HepG2 (cell line): ENCODE data around the gene CEP97.

Experiments used
- CTCF ChIP-seq: sonication (generic); formaldehyde crosslinking; IDR thresholded peaks from 2 replicates; pipeline ENCODE4 v1.5.0; 2020; ENCODE audit warnings: mild to moderate bottlenecking, missing genetic modification reagents, moderate library complexity
- ELF4 ChIP-seq: sonication (generic); formaldehyde crosslinking; IDR thresholded peaks from 2 replicates; pipeline ENCODE4 v1.5.0; 2020; ENCODE audit warnings: missing genetic modification reagents, mild to moderate bottlenecking, moderate library complexity, borderline replicate concordance
- FOXJ3 ChIP-seq: sonication (generic); formaldehyde crosslinking; IDR thresholded peaks from 2 replicates; pipeline ENCODE4 v1.4.0; 2020; ENCODE audit warnings: missing genetic modification reagents, mild to moderate bottlenecking, borderline replicate concordance
- HMGXB4 ChIP-seq, 2 experiments: sonication (generic) in 1 of 2; formaldehyde crosslinking in 1 of 2; IDR thresholded peaks; 2 replicates each; pipeline versions ENCODE4 v1.4.0 to v1.6.1; 2018 to 2020; ENCODE audit warnings: missing genetic modification reagents in 2 of 2, borderline replicate concordance in 1 of 2, low read depth in 1 of 2, mild to moderate bottlenecking in 1 of 2, missing biosample characterization in 1 of 2
- POLR2AphosphoS5 ChIP-seq: IDR thresholded peaks from 2 replicates; pipeline ENCODE4 v1.6.1; 2012; ENCODE audit warnings: low read depth, low read length
- SETDB1 ChIP-seq: sonication (generic); formaldehyde crosslinking; IDR thresholded peaks from 2 replicates; pipeline ENCODE4 v1.5.1; 2020; ENCODE audit warnings: missing genetic modification reagents, mild to moderate bottlenecking, borderline replicate concordance
- SP2 ChIP-seq: sonication (generic); formaldehyde crosslinking; IDR thresholded peaks from 2 replicates; pipeline ENCODE4 v1.5.1; 2020; ENCODE audit warnings: mild to moderate bottlenecking, missing genetic modification reagents
- STAT6 ChIP-seq: sonication (generic); formaldehyde crosslinking; IDR thresholded peaks from 2 replicates; pipeline ENCODE4 v1.4.0; 2020; ENCODE audit warnings: missing genetic modification reagents, mild to moderate bottlenecking, borderline replicate concordance
- ZNF274 ChIP-seq: sonication (generic); formaldehyde crosslinking; IDR thresholded peaks from 2 replicates; pipeline ENCODE4 v1.5.1; 2020; ENCODE audit warnings: mild to moderate bottlenecking, missing genetic modification reagents
- ZNF629 ChIP-seq: sonication (generic); formaldehyde crosslinking; conservative IDR thresholded peaks from 2 replicates; pipeline ENCODE4 v1.5.0; 2020; ENCODE audit warnings: missing genetic modification reagents
- ZXDC ChIP-seq: sonication (generic); formaldehyde crosslinking; IDR thresholded peaks from 2 replicates; pipeline ENCODE4 v1.5.0; 2020; ENCODE audit warnings: mild to moderate bottlenecking, missing genetic modification reagents

DNA sequence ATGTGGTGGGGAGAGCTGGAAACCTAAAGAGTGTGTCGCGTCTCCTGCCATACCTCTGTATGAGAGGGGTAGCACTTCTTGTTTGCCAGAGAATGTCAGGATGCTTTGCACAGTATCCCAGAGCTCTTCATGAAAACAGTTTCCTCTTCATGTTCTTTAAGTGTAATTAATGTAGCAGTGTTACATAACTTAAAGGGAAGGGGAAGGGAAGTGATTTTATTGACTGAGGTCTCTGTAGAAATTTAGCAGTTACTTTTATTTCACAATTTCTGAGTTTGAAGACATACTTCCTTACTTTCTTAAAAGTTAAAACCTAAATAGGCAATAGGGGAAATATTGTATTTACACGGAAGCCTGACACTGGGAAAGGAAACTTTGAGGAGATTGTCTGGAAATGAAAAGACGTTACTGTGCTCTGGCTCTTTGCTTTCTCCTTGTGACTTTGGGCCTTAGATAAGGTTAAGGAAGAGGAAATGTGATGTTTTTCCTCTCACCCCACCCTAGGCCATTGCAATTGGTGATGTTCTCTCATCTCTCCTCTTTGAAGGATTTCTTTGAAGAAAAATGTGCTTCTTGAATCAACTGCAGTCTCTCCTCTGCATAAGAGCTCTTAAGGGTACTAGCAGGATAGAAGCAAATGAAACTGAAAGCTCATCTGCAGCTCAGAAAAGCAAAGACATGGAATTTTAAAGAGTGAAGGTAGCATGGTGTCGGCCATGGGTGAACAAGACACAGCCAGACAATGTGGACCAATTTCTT, 60.6 kb downstream of the CEP97 start:
- TF ChIP-seq POLR2AphosphoS5 (no peak), STAT6 (CRISPR knock-in tag) (no peak), HMGXB4 (CRISPR knock-in tag; IDR thresholded peaks at IDR 0.05; ENCODE audit: borderline replicate concordance in 1 of 2, low read depth in 1 of 2) (no peak), SP2 (CRISPR knock-in tag) (no peak), FOXJ3 (CRISPR knock-in tag) (no peak), ZNF274 (CRISPR knock-in tag) (no peak), CTCF (CRISPR knock-in tag) (no peak), ZXDC (CRISPR knock-in tag) (no peak), ELF4 (CRISPR knock-in tag) (no peak), SETDB1 (CRISPR knock-in tag) (no peak), ZNF629 (CRISPR knock-in tag) (no peak)
